H1 (cell line): ENCODE data around the gene OR52E5. TPM values are rescaled to one million over a fixed set of nuclear protein-coding genes. Genes with fewer than 3 reads are reported as not detected.

Source experiments
- CTCF ChIA-PET: fragments of 300-600 bp; sonication (Branson Sonifier 250); formaldehyde crosslinking; loops from one replicate; lab custom pipeline; 2021; ENCODE audit not compliant: partially characterized antibody; lab: Charles Lee
- POLR2A ChIA-PET: fragments of 300-600 bp; sonication (Branson Sonifier 250); formaldehyde crosslinking; loops from one replicate; lab custom pipeline; 2021; ENCODE audit warnings: inconsistent platforms; ENCODE audit not compliant: partially characterized antibody; lab: Charles Lee
- DNase-seq, 2 experiments: peaks; one replicate each; pipeline versions ENCODE4 v3.0.0 to v3.0.0-alpha.2; 2010 to 2022; ENCODE audit warnings: low spot score in 2 of 2, low read depth in 1 of 2, mixed read lengths in 1 of 2
- FAIRE-seq: peaks from 2 replicates; lab custom pipeline; 2011; peaks lifted over from hg19 to GRCh38; lab: Jason Lieb, UNC
- H2AFZ ChIP-seq: 2 replicates; pipeline ENCODE4 v1.8.1; 2012; ENCODE audit warnings: low read length, inconsistent platforms
- H2AK5ac ChIP-seq: 2 replicates; pipeline ENCODE4 v1.6.1; 2013; ENCODE audit warnings: low read depth, low read length
- H2BK120ac ChIP-seq: replicated peaks from 2 replicates; pipeline ENCODE3; 2013; ENCODE audit warnings: low read depth, low read length, inconsistent platforms
- H2BK12ac ChIP-seq: 2 replicates; pipeline ENCODE4 v1.6.1; 2013; ENCODE audit warnings: low read depth, low read length
- H2BK15ac ChIP-seq: 2 replicates; pipeline ENCODE4 v1.6.1; 2013; ENCODE audit warnings: low read length
- H2BK20ac ChIP-seq: 2 replicates; pipeline ENCODE4 v1.6.1; 2013; ENCODE audit warnings: low read length
- H2BK5ac ChIP-seq: 2 replicates; pipeline ENCODE4 v1.6.1; 2013; ENCODE audit warnings: low read depth, low read length
- H3K14ac ChIP-seq: 2 replicates; pipeline ENCODE4 v1.6.1; 2013; ENCODE audit warnings: inconsistent platforms; ENCODE audit not compliant: insufficient read length
- H3K18ac ChIP-seq: 2 replicates; pipeline ENCODE4 v1.6.1; 2013; ENCODE audit warnings: low read length; ENCODE audit errors: extremely low read depth
- H3K23ac ChIP-seq: 2 replicates; pipeline ENCODE4 v1.6.1; 2013; ENCODE audit warnings: inconsistent platforms; ENCODE audit not compliant: insufficient read length
- H3K23me2 ChIP-seq: 2 replicates; pipeline ENCODE4 v1.6.1; 2013; ENCODE audit warnings: low read depth, low read length
- H3K27ac ChIP-seq: 2 replicates; pipeline ENCODE4 v1.6.1; 2011; ENCODE audit warnings: low read depth, low read length, inconsistent platforms
- H3K27me3 ChIP-seq, 4 experiments: replicated peaks in 1 of 4; 1 replicate in 1 of 4; 2 replicates in 3 of 4; pipeline versions ENCODE4 v1.6.1 to v1.8.1; 2011 to 2013; ENCODE audit warnings: low read length in 3 of 4, mild to moderate bottlenecking in 3 of 4, inconsistent platforms in 2 of 4, mixed read lengths in 2 of 4, moderate library complexity in 1 of 4; ENCODE audit not compliant: control insufficient read depth in 3 of 4, insufficient read depth in 3 of 4; ENCODE audit errors: extremely low read depth in 1 of 4
- H3K36me3 ChIP-seq, 4 experiments: 2 replicates each; pipeline versions ENCODE4 v1.6.1 to v1.8.1; 2011 to 2013; ENCODE audit warnings: mild to moderate bottlenecking in 4 of 4, low read length in 3 of 4, moderate library complexity in 2 of 4, control low read depth in 1 of 4, inconsistent platforms in 1 of 4; ENCODE audit not compliant: insufficient read depth in 4 of 4, control insufficient read depth in 2 of 4
- H3K4ac ChIP-seq: replicated peaks from 2 replicates; pipeline ENCODE3; 2013; ENCODE audit warnings: low read length, low read depth, mixed read lengths, inconsistent platforms; ENCODE audit not compliant: insufficient read length
- H3K4me1 ChIP-seq, 4 experiments: replicated peaks in 1 of 4; 1 replicate in 1 of 4; 2 replicates in 3 of 4; pipeline versions ENCODE4 v1.6.1 to v1.8.1; 2011 to 2013; ENCODE audit warnings: low read length in 3 of 4, inconsistent platforms in 2 of 4, mixed read lengths in 1 of 4; ENCODE audit not compliant: insufficient read depth in 4 of 4, control insufficient read depth in 3 of 4
- H3K4me2 ChIP-seq, 2 experiments: 2 replicates each; pipeline versions ENCODE4 v1.6.1 to v1.8.1; 2011 to 2013; ENCODE audit warnings: low read depth in 2 of 2, low read length in 2 of 2, control low read depth in 1 of 2, inconsistent platforms in 1 of 2, mild to moderate bottlenecking in 1 of 2; ENCODE audit not compliant: insufficient read depth in 1 of 2
- H3K4me3 ChIP-seq, 4 experiments: fragments of 200-600, 300-600 bp in 1 of 4; sonication (generic), shearing (Covaris generic), sonication (Bioruptor Twin) in 1 of 4; 2 replicates each; pipeline versions ENCODE4 v1.5.1 to v1.8.1; 2011 to 2016; ENCODE audit warnings: low read length in 4 of 4, low read depth in 3 of 4, control low read depth in 2 of 4, inconsistent platforms in 2 of 4, mild to moderate bottlenecking in 2 of 4, mixed read lengths in 1 of 4, moderate library complexity in 1 of 4; ENCODE audit not compliant: insufficient read depth in 2 of 4; ENCODE audit errors: extremely low read depth in 1 of 4
- H3K56ac ChIP-seq: replicated peaks from 2 replicates; pipeline ENCODE3; 2013; ENCODE audit warnings: low read depth, mild to moderate bottlenecking, mixed read lengths, low read length, inconsistent platforms; ENCODE audit not compliant: insufficient read length
- H3K79me1 ChIP-seq: 2 replicates; pipeline ENCODE4 v1.6.1; 2013; ENCODE audit warnings: low read depth, low read length, control low read depth
- H3K79me2 ChIP-seq, 2 experiments: 2 replicates each; pipeline versions ENCODE4 v1.6.1 to v1.8.1; 2012 to 2013; ENCODE audit warnings: low read length in 2 of 2, mild to moderate bottlenecking in 2 of 2, inconsistent platforms in 1 of 2; ENCODE audit not compliant: insufficient read depth in 2 of 2, control insufficient read depth in 1 of 2
- H3K9ac ChIP-seq, 4 experiments: replicated peaks in 1 of 4; 1 replicate in 1 of 4; 2 replicates in 3 of 4; pipeline versions ENCODE4 v1.6.1 to v1.8.1; 2011 to 2013; ENCODE audit warnings: low read depth in 3 of 4, low read length in 3 of 4, control low read depth in 2 of 4, mild to moderate bottlenecking in 2 of 4, moderate library complexity in 2 of 4, inconsistent platforms in 1 of 4; ENCODE audit errors: extremely low read depth in 1 of 4
- H3K9me3 ChIP-seq, 2 experiments: 2 replicates each; pipeline versions ENCODE4 v1.6.1 to v1.8.1; 2012 to 2013; ENCODE audit warnings: mild to moderate bottlenecking in 2 of 2, moderate library complexity in 2 of 2, control low read depth in 1 of 2, inconsistent platforms in 1 of 2, low read depth in 1 of 2, low read length in 1 of 2, mixed read lengths in 1 of 2; ENCODE audit not compliant: insufficient read depth in 2 of 2
- H4K20me1 ChIP-seq, 2 experiments: replicated peaks in 1 of 2; 2 replicates each; pipeline versions ENCODE3 to v1.8.1; 2011 to 2013; ENCODE audit warnings: inconsistent platforms in 2 of 2, low read length in 2 of 2, mild to moderate bottlenecking in 1 of 2; ENCODE audit not compliant: insufficient read depth in 2 of 2, control insufficient read depth in 1 of 2
- H4K5ac ChIP-seq: 2 replicates; pipeline ENCODE4 v1.6.1; 2013; ENCODE audit warnings: low read length, low read depth, mixed read lengths, inconsistent platforms; ENCODE audit not compliant: insufficient read length
- H4K8ac ChIP-seq: 2 replicates; pipeline ENCODE4 v1.8.0; 2013; ENCODE audit warnings: mild to moderate bottlenecking, moderate library complexity, low read length, inconsistent platforms; ENCODE audit not compliant: insufficient read depth; ENCODE audit errors: extremely low read depth
- H4K91ac ChIP-seq: replicated peaks from 2 replicates; pipeline ENCODE3; 2013; ENCODE audit warnings: low read length, mixed read lengths, inconsistent platforms; ENCODE audit not compliant: insufficient read length
- ASH2L ChIP-seq: fragments of 200-600, 300-600 bp; sonication (generic); IDR thresholded peaks from one replicate; pipeline ENCODE4 v1.7.1; 2017; ENCODE audit warnings: low read length
- BCL11A ChIP-seq, 2 experiments: IDR thresholded peaks; one replicate each; pipeline ENCODE4 v1.6.1; 2011; ENCODE audit warnings: low read depth in 2 of 2, low read length in 2 of 2, mild to moderate bottlenecking in 2 of 2
- CHD1 ChIP-seq: IDR thresholded peaks from 2 replicates; pipeline ENCODE4 v1.6.1; 2012; ENCODE audit warnings: low read depth, low read length, improper control_type of control experiment
- HDAC2 ChIP-seq, 2 experiments: fragments of 300-600 bp in 1 of 2; sonication (generic) in 1 of 2; IDR thresholded peaks; 2 replicates each; pipeline ENCODE4 v1.6.1; 2011 to 2012; ENCODE audit warnings: low read depth in 2 of 2, low read length in 2 of 2, mild to moderate bottlenecking in 2 of 2, moderate library complexity in 2 of 2, borderline replicate concordance in 1 of 2, inconsistent platforms in 1 of 2
- MAX ChIP-seq: IDR thresholded peaks from 2 replicates; pipeline ENCODE4 v1.6.1; 2012; ENCODE audit warnings: inconsistent platforms
- PHF8 ChIP-seq: fragments of 200-600 bp; sonication (generic); conservative IDR thresholded peaks from 2 replicates; pipeline ENCODE4 v1.7.1; 2012; ENCODE audit warnings: low read depth, mild to moderate bottlenecking, inconsistent platforms, low read length, moderate library complexity
- POLR2A ChIP-seq, 2 experiments: IDR thresholded peaks; 1 replicate in 1 of 2; 2 replicates in 1 of 2; pipeline ENCODE4 v1.6.1; 2011; ENCODE audit warnings: low read depth in 2 of 2, low read length in 2 of 2, mild to moderate bottlenecking in 2 of 2; ENCODE audit errors: control extremely low read depth in 1 of 2
- RBBP5 ChIP-seq: IDR thresholded peaks from 2 replicates; pipeline ENCODE4 v1.7.1; 2012; ENCODE audit warnings: low read depth, mild to moderate bottlenecking, inconsistent platforms, low read length, moderate library complexity, borderline replicate concordance
- RFX5 ChIP-seq: IDR thresholded peaks from 2 replicates; pipeline ENCODE4 v1.6.1; 2011; ENCODE audit warnings: low read depth, low read length, improper control_type of control experiment, borderline replicate concordance
- RXRA ChIP-seq: IDR thresholded peaks from 2 replicates; pipeline ENCODE4 v1.6.1; 2011; ENCODE audit warnings: low read depth, mild to moderate bottlenecking, low read length, moderate library complexity; ENCODE audit not compliant: insufficient read depth
- SIN3A ChIP-seq, 2 experiments: IDR thresholded peaks in 1 of 2; conservative IDR thresholded peaks in 1 of 2; 2 replicates each; pipeline ENCODE4 v1.6.1; 2011 to 2012; ENCODE audit warnings: low read length in 2 of 2, improper control_type of control experiment in 1 of 2, low read depth in 1 of 2, mild to moderate bottlenecking in 1 of 2
- SP2 ChIP-seq: IDR thresholded peaks from 2 replicates; pipeline ENCODE4 v1.6.1; 2012; ENCODE audit warnings: mild to moderate bottlenecking, low read length, inconsistent platforms
- SP4 ChIP-seq: IDR thresholded peaks from 2 replicates; pipeline ENCODE4 v1.6.1; 2012; ENCODE audit warnings: low read length, inconsistent platforms
- TEAD4 ChIP-seq: IDR thresholded peaks from 2 replicates; pipeline ENCODE4 v1.6.1; 2012; ENCODE audit warnings: low read depth, low read length, inconsistent platforms, mixed read lengths
- WGBS, 2 experiments: shearing (Covaris generic) in 1 of 2; methylation state at CpG; one replicate each; pipeline versions ENCODE4 v1.1.6 to v1.1.7; 2013 to 2015; ENCODE audit warnings: low lambda C conversion rate in 2 of 2, mixed read lengths in 2 of 2, inconsistent platforms in 1 of 2, low coverage in 1 of 2, missing lambda C conversion rate in 1 of 2; ENCODE audit not compliant: insufficient replicate concordance in 2 of 2, insufficient coverage in 1 of 2, insufficient read length in 1 of 2; ENCODE audit errors: extremely low coverage in 1 of 2, missing lambda C conversion rate in 1 of 2; 5-methylcytosine and 5-hydroxymethylcytosine counted together
- polyA plus RNA-seq, 7 experiments: library from polyadenylated mRNA; depleted of rRNA in 3 of 7; stranded (reverse) in 5 of 7; unstranded in 2 of 7; fragments of >200 nt in 5 of 7; fragments of 200-250 nt in 2 of 7; gene quantifications; 1 replicate in 5 of 7; 2 replicates in 1 of 7; 4 replicates in 1 of 7; pipeline versions ENCODE4 v1.2.1 to v1.2.3, GENCODE V29; 2011 to 2013; ENCODE audit warnings: missing spikeins in 2 of 7, mixed read lengths in 2 of 7
- total RNA-seq: library from RNA; stranded (reverse); fragmentation: NEBNext Ultra II Directional; extraction: Animal tissue kit (Norgen Biotek cat#: 25700); gene quantifications from 2 replicates; pipeline ENCODE4 v1.2.1, GENCODE V29; 2021

OR52E5 gene
- total and polyA plus RNA-seq, 2 of the 8 experiments (the other 6 are each of a cell fraction or from before 2014, with no cell fraction given) = not detected

GRCh38 chr11:5930614-5931013 lies 37.6 kb downstream of the OR52E5 start:
- no peak for FAIRE-seq
- H2BK120ac ChIP-seq = no peak overlapping the region
- no peak overlapping the region for H2AFZ ChIP-seq
- no peak overlapping the region for H3K4me2 ChIP-seq
- no peak overlapping the region for H3K56ac ChIP-seq
- TF ChIP-seq HDAC2 (IDR thresholded peaks at IDR 0.05; ENCODE audit: borderline replicate concordance in 1 of 2, low read depth in 2 of 2, low read length in 2 of 2) (no peak), SIN3A (conservative IDR thresholded peaks at IDR 0.05 in 1 of 2, IDR thresholded peaks at IDR 0.05 in 1 of 2; ENCODE audit: low read depth in 1 of 2, low read length in 2 of 2) (no peak), SP2 (no peak), SP4 (no peak), PHF8 (no peak), MAX (no peak), TEAD4 (no peak), ASH2L (no peak), RFX5 (no peak), BCL11A (IDR thresholded peaks at IDR 0.05; ENCODE audit: low read depth in 2 of 2, low read length in 2 of 2) (no peak), RXRA (no peak), CHD1 (no peak), RBBP5 (no peak), POLR2A (IDR thresholded peaks at IDR 0.05; ENCODE audit: control extremely low read depth in 1 of 2, low read depth in 2 of 2, low read length in 2 of 2) (no peak)
- no peak overlapping the region for H3K23ac ChIP-seq
- no peak overlapping the region for H2BK5ac ChIP-seq
- H2BK12ac ChIP-seq = no peak overlapping the region
- peaks cover 0 to 10% of the 10 kb centered on the region in 2 experiments; a peak in 2 of 4 replicates for H3K9me3 ChIP-seq
- no peaks in the 10 kb centered on the region; a peak in 2 of 7 replicates for H3K27me3 ChIP-seq
- 94% methylated on average over 19 of the region's 19 CpGs; no CpG with 5 or more reads in 1 of the 2 experiments for WGBS, 2 experiments
- H3K14ac ChIP-seq = no peak overlapping the region
- no peaks in the 10 kb centered on the region for H3K79me1 ChIP-seq
- no peaks in the 10 kb centered on the region for H4K20me1 ChIP-seq
- H3K23me2 ChIP-seq = 0 out of 2 replicates have a peak, but pooled peaks cover 1% of the 10 kb centered on the region
- H3K4me1 ChIP-seq = no peaks in the 10 kb centered on the region
- no peak overlapping the region for H4K91ac ChIP-seq
- no peak overlapping the region for H3K9ac ChIP-seq
- H4K8ac ChIP-seq = no peak overlapping the region
- POLR2A ChIA-PET = no interaction called here
- H3K79me2 ChIP-seq = no peaks in the 10 kb centered on the region
- no peak overlapping the region for H4K5ac ChIP-seq
- CTCF ChIA-PET = no interaction called here
- no peak overlapping the region for H3K18ac ChIP-seq
- DNase-seq = no peak
- H3K4me3 ChIP-seq = no peak overlapping the region
- no peak overlapping the region for H3K4ac ChIP-seq
- no peak overlapping the region for H2BK15ac ChIP-seq
- no peak overlapping the region for H2BK20ac ChIP-seq
- H3K36me3 ChIP-seq = no peaks in the 10 kb centered on the region
- no peak overlapping the region for H2AK5ac ChIP-seq
- H3K27ac ChIP-seq = no peak overlapping the region
